H1 (cell line): ENCODE measurements around the gene ETV4. TPM values are rescaled to one million over a fixed set of nuclear protein-coding genes. Genes with fewer than 3 reads are reported as not detected.

Experiments
- ATF2 ChIP-seq: IDR thresholded peaks from 2 replicates; pipeline ENCODE4 v1.6.1; 2012; ENCODE audit warnings: low read length, inconsistent platforms
- polyA plus RNA-seq, 7 experiments: library from polyadenylated mRNA; depleted of rRNA in 3 of 7; stranded (reverse) in 5 of 7; unstranded in 2 of 7; fragments of >200 nt in 5 of 7; fragments of 200-250 nt in 2 of 7; gene quantifications; 1 replicate in 5 of 7; 2 replicates in 1 of 7; 4 replicates in 1 of 7; pipeline versions ENCODE4 v1.2.1 to v1.2.3, GENCODE V29; 2011 to 2013; ENCODE audit warnings: missing spikeins in 2 of 7, mixed read lengths in 2 of 7
- total RNA-seq: library from RNA; stranded (reverse); fragmentation: NEBNext Ultra II Directional; extraction: Animal tissue kit (Norgen Biotek cat#: 25700); gene quantifications from 2 replicates; pipeline ENCODE4 v1.2.1, GENCODE V29; 2021

Gene ETV4
- total and polyA plus RNA-seq, 2 of the 8 experiments (the other 6 are each of a cell fraction or from before 2014, with no cell fraction given) = 75.2 to 143 TPM

GRCh38 chr17:43482103-43483012 is 63.8 kb downstream of the ETV4 start (continued):
- no peak for TF ChIP-seq ATF2
